ENCODE measurements around the gene PTPRR.

PTPRR gene

DNA sequence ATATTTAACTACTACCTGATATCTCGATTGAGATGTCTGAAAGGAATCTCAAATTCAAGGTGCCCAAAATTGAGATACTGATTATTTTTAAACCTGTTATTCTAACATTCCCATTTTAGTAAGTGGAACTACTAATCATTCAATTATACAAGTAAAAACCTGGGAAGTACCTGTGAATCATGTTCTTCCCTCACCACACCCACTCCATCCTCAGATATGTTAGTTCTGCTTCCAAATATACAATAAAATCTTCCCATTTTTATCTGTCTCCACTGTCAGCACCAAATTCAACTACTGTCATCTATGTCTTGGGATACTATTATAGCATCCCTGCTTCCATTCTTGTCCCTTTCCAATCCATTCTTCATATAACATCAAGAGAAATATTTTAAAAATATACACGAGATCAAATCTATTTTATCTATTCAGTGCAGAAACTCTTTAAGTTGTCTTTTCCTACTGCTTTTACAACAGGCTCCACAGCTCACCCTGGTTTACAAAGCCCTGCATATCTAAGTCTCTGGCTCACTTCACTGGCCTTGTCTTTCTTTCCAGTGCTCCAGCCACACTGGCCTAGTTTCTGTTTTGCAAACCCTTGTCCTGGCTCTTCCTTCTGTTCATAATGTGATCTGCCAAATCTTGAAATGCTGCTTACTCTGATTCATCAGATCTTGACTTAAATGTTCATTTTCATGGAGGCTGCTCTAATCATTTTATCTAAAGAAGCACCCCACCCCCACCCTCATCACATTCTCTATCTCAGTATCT is 122.3 kb downstream of the PTPRR start:
- no peak for DNase-seq (ENCODE audit: low read depth in 3 of 3)

DNA sequence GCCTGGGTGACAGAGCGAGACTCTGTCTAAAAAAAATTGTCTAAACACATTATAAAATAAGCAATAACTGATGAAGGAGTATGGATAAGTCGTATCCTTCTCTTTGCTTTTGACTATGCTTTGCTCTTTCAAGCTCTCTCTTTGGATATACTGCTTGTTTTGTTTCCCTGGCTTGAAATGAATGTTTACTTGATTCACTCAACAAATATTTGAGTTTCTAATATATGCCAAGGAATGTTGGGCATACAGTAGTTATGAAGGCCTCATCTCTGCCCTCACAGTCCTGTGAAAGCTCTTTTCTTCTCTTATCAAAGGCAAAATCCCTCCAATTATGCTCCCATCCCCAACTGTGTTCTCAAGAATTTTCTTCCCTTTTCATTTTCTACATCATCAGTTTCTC is 123.5 kb downstream of the PTPRR start:
- no peak for DNase-seq (ENCODE audit: low read depth in 3 of 3)

DNA sequence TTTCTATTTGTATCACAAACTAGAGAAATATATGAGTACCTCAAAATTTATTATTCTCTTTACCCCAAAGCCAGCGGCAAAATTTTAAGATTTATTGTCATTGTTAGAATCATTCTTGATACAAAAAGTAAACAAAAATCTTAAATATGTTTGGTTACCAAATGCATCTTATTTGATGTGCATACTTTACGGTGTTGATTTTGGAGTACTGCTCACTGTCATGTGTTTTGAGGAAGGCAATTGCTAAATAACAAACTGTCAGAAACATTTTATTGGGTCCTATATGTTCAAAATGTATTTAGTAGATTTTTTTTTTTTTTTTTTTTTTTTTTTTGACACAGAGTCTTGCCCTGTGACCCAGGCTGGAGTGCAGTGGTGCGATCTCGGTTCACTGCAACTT is 124.9 kb downstream of the PTPRR start:
- DNase-seq (ENCODE audit: low read depth in 3 of 3) = no peak

DNA sequence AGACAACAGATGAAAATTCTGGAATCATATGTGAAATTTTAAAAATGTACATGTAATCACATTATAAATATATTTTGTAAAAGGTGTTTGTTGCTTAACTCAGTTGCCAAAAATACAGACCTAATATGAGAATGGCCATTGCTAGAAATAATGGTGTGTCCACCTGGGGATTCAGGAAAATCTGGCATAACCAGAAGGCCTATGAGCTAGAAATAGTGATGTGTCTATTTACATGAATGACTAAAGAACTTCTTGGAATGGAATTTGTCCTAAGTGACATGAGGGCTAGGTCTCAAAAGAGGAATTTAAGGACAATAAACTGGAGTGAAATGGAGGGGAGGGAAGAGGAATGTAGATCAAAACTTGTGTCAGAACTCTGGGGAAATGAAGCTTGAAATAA is 126.4 kb downstream of the PTPRR start:
- no peak for DNase-seq (ENCODE audit: low read depth in 3 of 3)

DNA sequence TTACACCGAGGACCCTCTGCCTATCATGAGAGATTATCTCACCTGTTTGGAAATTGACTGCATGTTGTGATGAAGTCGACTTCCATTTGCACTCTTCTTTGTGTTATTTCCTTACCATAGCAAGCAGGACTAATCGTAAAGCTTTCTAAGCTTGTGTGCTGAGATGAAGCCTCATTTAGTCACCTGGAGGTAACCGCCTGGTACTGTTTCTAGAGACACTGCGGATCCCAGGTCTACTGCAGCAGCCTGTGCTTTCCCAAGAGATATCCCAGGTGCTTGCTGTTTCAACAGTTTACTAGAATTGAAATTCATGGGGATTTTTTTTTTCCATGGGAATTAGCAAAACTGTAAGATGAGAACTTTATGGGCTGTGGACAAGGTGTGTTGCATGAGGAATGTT is 131.8 kb downstream of the PTPRR start:
- DNase-seq (ENCODE audit: low read depth in 3 of 3) = no peak

DNA sequence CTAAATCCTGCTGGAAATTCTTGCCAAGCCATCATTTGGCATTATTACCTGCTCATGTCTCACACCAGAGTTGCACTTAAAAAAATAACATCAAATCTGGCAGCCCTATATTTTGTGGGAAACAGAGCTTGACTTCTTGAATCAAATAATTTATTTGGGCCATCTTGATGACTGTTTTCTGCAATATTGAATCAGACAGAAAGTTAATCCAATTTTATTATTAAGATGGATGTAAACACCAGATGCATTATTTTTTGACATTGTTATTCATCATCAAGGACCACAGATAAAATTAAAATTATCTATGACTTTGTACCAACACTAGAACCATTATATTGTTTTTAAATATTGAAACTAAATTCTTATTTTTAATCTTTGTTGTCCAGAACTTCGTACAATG is 132.9 kb downstream of the PTPRR start:
- no peak for DNase-seq (ENCODE audit: low read depth in 3 of 3)

DNA sequence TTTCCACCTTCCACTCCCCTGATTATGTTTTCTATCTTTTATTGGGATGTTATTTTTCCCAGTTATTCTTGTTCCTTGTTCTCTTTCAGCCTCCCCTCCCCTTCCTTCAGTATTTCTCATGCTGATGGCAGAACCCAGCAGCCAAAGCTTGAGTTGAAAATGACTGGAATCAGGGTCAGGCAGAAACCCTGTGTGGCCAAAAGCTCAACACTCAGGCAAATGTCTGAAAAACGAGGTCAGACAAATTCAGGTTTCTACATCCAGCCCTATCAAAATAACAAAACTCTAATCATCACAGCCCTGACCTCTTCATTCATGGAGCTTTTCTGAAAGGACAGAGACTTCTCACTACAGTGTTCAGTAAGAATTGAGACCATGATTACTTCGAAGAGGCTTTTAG is 134.6 kb downstream of the PTPRR start:
- DNase-seq (ENCODE audit: low read depth in 3 of 3) = no peak

DNA sequence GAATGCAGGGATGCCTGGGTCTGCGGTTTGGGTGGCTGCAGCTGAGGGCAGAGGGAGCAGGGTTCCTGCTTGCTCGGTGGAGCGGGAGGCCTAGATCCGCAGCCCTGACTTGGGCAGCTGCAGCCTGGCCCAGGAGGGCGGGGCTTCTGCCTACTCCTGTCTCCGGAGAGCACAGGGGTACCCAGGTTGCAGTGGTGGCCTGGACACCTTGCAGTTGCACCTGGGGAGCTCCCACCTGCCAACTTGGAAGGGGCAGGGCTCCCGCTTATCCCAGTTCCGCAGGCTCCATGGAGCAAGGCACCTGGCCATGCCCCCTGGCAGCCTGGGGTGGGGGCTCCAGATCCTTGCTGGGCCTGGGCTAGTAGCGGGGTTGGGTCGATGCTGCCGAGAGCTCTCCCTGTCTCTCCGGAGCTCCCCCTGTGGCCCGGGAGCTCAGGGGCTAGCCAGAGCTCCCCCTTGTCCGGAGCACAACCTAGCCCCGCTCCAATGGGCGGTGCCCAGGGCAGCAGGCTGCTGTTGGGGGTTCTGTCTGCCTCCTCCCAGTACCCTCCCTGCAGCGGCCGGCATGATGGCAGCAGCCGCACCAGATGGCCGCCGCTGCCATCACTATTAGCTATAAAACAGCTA is 136.4 kb downstream of the PTPRR start:
- DNase-seq (ENCODE audit: low read depth in 3 of 3) = no peak

DNA sequence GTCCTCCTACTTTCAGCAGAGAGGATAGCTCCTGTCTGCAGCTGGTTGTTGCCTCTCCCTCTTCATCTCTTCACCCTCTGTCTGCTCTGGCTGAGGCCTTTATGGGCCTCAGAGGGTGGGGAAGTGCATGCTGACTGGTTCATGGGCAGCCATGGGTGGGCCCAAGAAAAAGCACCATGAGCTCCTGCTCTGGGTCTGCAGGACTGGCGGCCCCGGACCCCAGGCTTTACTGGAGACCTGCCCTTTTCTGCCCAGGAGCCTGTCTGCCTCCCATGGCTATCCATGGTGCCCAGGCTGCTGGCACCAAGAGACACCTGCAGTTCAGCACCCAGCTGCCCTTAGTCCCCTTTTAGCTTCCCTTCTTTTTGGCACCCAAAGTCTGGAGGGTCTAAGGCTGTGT is 137.1 kb downstream of the PTPRR start:
- DNase-seq (ENCODE audit: low read depth in 3 of 3) = no peak

DNA sequence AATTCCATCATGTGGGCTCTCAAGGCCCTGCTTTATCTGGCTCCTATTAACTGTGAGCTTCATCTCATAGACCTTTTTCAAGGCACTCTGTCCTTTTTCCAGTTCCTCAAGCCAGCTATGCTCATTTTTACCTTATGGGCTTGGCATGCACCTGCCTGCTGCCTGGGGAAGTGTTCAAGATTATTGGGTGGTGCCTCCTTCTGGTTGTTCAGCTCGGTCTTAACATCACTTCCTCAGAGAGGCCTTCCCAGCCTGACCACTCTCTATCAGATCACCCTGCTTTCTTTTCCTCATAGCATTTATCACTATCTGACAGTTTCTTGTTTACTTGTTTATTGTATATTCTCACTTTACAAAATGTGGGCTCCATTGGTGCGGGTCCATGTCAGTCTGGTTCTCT is 141.3 kb downstream of the PTPRR start:
- no peak for DNase-seq (ENCODE audit: low read depth in 3 of 3)

DNA sequence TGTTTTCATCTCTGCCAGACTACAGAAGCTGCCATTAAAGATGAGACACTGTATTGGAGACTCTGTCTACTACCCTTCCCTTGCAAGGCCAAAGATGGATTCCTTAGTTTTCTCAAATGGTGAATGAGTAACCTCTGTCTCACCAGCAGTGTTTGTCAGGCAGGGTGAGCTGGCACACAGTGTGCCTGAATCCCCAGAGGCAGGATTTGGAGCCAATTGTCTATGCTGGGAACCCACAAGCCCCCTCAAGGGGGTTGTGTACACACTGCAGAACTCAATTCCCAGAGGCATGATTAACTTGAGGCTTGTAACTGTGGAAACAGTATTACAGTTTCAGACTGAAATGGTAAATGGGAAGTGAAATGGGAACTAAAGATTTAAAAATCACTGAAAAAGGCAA is 146.5 kb downstream of the PTPRR start:
- no peak for DNase-seq (ENCODE audit: low read depth in 3 of 3)

DNA sequence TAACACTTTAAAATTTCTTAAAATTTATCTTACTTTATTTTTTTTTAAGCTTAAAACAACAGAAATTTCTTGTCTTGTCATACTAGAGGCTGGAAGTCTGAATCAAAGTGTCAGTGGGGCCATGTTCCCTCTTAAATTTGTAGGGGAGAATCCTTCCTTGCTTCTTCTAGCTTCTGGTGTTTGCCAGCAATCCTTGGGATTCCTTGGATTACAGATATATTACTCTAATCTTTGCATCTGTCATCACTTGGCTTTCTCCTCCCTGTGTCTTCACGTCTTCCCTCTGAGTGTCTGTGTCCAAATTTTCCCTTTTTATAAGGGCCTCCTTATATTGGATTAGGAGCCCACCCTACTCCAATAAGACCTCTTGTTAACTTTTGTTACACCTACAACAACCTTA is 147.7 kb downstream of the PTPRR start:
- no peak for DNase-seq (ENCODE audit: low read depth in 3 of 3)

DNA sequence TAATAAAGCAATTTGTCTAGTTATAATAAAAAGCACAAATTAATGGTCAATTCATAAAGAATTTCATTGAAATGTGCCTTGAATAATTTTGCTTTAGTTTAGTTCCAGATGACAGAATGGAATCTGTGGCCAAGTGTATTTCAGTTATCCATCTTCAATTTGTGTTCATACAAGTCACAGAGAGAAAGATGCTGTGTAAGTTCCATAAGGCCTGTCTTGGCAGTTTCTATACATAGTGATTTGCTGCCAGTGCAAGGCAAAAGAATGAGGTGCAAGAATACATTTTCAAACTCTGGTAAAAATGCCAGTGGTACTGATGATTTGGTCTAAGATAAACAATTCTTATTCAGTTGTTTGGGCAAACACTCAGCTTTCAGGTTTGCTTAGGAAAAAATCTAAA is 149.0 kb downstream of the PTPRR start:
- DNase-seq (ENCODE audit: low read depth in 3 of 3) = no peak

DNA sequence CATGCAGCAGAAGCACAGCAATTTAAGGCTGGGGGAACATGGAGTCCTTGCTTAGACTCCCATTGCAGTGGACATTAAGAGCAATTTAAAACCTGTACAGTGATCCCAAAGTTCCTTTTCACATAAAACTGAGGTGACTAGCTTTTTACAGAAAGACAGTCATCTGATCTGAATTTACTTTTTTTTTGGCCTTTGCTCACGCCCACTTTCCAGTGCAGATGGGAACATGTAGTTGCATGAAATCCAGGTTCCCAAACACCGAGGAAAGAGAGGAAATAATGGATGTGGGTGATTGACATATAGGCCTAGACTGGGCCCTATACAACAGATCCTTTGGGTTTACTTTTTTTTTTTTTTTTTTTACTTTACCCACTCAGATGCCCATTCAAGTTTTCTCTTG is 156.9 kb downstream of the PTPRR start:
- DNase-seq (ENCODE audit: low read depth in 3 of 3) = no peak

DNA sequence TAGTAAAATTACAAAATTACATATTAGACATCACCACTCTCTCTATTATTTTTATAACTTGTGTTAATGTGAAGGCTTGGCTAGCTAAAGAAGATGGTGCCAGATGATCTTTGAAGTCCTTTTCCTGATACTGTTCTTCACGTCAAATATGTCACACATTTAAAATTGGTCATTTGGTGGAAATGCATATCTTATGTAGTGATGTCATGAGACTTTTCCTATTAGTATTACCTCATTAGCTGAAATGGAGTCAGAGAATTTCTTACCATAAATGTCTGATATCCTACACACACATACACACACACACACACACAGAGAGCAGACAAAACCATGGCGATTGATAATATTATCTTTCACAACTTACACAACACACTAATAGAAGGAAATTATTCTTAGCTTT is 158.5 kb downstream of the PTPRR start:
- DNase-seq (ENCODE audit: low read depth in 3 of 3) = no peak

DNA sequence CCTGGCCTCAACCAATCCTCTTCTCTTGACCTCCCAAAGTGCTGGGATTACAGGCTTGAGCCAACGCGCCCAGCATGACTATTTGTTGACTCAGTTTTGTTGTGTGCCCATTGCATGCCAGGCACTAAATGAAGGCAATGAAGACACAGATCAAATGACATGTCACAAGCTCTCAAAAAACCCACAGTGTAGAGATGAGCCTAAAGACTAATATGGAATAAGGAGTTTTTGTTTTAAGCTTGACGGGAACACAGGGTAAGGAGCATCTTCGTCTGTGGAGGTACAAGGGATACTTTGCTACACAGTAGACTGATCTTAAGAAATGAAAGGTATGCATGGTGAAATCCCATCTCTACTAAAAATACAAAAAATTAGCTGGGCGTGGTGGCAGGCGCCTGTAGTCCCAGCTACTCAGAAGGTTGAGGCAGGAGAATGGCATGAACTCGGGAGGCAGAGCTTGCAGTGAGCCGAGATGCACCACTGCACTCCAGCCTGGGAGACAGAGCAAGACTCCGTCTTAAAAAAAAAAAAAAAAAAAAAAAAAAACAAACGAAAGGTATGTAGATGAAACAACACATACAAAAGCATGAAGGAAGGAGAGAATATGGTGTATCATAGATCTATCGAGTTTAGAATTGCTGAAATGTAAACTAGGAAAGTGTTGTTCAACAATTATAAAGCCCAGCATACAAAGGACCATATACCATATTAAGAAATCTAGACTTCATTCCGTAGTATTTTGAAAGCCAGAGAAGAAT is 161.2 kb downstream of the PTPRR start:
- no peak for DNase-seq (ENCODE audit: low read depth in 3 of 3)

DNA sequence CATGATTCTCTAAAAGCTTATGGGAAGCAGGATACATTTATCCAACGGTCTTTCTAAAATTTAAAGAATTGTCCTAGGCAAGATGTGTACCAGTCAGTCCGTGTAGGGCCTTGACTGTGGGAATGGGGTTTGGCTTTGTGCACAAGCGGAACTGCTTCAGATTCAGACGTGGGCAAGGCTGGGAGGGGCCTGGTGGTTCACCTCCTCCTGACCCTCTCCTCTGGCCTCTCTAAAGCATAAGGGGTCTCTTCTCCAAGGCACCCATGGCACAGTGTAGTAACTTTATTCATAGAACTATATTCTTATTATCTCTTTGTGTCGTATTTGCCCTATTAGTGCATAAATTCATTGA is 162.1 kb downstream of the PTPRR start:
- no peak for DNase-seq (ENCODE audit: low read depth in 3 of 3)

DNA sequence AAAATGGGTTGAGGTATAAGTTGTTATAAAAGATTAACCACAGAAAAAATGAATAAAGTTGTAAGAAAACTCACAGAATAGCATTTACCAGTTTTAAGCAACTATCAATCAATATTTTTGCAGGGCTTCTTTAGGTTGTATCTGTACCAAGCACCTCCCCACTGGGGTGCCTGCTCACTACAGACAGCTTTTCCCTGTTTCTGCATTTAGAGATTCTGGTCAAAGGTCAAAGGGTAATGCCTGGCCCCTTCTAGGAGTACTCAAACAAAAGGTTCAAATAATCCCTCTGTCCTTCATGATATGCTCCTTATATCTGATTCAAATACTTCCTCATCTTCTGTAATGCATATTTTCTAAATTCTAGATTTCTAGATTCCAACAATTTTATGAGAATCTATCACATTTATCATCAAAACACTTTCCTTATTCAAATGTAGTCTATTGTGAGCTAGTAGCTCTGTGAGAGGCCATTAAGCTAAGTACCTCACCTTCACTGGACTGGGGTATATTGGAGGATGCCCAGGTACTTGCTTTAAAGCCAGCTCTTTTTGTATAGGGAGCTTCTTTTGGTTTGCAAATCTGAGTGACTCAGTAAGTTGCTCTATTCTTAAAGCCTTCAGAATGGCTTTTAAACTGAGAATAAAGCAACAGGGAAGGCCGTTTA is 162.6 kb downstream of the PTPRR start:
- DNase-seq (ENCODE audit: low read depth in 3 of 3) = no peak

DNA sequence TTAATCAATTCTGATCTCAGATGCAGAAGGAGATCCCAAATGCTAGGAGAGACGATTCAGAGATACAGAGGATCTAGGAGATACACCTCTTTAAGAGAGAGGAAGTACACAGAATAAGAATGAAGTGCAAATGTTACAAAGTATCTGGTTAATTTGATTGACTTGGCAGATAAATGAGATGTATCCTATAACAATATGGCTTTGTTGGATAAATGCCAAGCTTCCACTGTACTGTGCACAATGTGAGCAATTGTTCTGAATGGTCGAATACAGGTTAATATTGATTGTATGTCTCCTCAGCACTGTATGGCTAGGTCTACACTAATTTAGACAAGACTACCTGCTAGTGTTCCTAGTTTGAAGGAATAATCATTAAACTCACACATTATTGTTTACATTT is 163.7 kb downstream of the PTPRR start:
- no peak for DNase-seq (ENCODE audit: low read depth in 3 of 3)

DNA sequence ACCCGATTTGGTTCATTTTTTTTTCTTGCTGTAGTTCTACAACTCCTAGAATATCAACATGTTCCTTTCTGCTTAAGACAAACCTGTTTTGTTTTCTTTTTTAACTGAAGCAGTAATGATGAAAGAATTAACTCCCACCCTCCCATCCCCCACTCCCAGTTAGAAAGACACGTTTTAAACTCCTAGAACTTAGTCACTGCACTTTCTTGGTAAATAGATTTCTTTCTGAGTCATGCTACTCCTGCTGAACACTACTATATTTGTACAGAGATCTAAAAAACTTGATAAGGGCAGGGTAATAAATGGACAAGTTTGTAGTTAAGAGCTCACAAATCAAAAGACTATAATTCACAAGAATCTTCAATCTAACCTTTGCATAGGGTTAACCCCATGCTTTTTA is 164.4 kb downstream of the PTPRR start:
- DNase-seq (ENCODE audit: low read depth in 3 of 3) = no peak

DNA sequence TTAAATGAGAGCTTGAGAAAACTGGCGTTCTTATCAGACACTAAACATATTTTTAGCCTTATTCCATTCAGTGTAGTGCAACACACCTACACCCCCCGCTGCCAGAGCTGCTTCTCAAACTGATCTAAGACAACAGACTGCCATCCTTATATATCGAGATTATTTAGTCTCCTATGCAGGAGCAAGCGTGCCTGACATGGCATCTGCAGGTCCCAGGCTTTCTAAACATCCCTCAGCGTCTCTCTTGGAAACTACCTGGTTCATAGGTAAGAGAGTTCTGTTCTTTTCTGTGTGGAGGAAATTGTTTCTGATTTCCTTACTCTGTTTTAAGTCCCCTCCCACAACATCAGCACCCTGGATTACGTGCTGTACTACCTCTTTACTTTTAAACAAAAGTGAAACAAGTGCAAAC is 166.2 kb downstream of the PTPRR start:
- DNase-seq (ENCODE audit: low read depth in 3 of 3) = no peak

DNA sequence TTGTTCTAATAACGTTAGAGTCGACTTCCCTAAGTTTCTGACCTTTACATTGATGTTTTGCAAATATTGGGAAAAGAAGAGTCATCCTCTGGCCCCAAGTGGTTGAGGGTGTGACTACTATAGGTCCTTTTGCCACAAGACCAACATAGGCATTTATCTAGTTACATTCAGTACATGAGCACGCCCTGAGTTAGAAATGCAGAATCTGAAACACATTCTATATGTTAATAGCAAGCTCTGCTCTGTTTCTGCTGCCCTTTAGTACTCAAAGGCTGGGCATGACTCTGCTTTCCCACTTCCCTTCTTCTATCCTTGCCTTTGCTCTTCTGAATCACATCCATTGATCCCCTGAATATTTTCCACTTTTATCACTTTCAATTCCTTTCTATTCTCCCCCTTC is 168.2 kb downstream of the PTPRR start:
- no peak for DNase-seq (ENCODE audit: low read depth in 3 of 3)

DNA sequence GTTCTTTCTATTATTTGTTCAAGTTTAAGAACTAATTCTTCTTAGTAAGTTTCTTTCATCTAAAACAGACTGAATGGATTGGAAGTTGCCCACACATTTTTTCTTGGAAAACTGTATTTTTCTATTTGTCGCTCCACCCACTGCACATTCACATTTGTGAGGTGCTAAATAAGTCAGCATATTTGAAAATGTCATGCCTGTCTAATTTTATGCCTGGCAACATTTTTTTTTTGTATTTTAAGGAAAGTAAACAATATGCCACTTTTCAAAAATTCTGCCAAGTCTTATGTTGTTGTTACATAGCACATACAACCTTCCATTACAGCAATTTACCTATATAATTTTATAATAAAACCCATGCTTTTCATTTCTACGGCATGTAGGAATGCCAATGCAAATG is 170.6 kb downstream of the PTPRR start:
- no peak for DNase-seq (ENCODE audit: low read depth in 3 of 3)
